Liver (tissue), 9 donors: ENCODE data around the gene UBE2E2. TPM values are rescaled to one million over a fixed set of nuclear protein-coding genes. Genes with fewer than 3 reads are reported as not detected.

Experiments
- DNase-seq: peaks from one replicate; pipeline ENCODE4 v3.0.0-alpha.2; 2017; ENCODE audit warnings: low spot score
- H3K27ac ChIP-seq, 2 donors: one replicate each; pipeline ENCODE4 v1.7.0; 2013; ENCODE audit warnings: inconsistent platforms in 2 of 2, low read length in 2 of 2, control low read depth in 1 of 2, low read depth in 1 of 2, mild to moderate bottlenecking in 1 of 2
- H3K27me3 ChIP-seq, 4 donors: one replicate each; pipeline versions ENCODE4 v1.6.1 to v1.7.0; 2013; ENCODE audit warnings: low read length in 3 of 4, inconsistent platforms in 1 of 4, mild to moderate bottlenecking in 1 of 4, moderate library complexity in 1 of 4; ENCODE audit not compliant: control insufficient read depth in 4 of 4, insufficient read depth in 4 of 4
- H3K36me3 ChIP-seq, 4 donors: one replicate each; pipeline versions ENCODE4 v1.6.1 to v1.7.0; 2013; ENCODE audit warnings: low read length in 3 of 4, mild to moderate bottlenecking in 3 of 4, low read depth in 1 of 4, moderate library complexity in 1 of 4; ENCODE audit not compliant: control insufficient read depth in 4 of 4, insufficient read depth in 3 of 4
- H3K4me1 ChIP-seq, 4 donors: one replicate each; pipeline versions ENCODE4 v1.6.1 to v1.7.0; 2013; ENCODE audit warnings: low read length in 3 of 4, mild to moderate bottlenecking in 3 of 4, moderate library complexity in 1 of 4; ENCODE audit not compliant: control insufficient read depth in 4 of 4, insufficient read depth in 4 of 4
- H3K4me3 ChIP-seq, 3 donors: one replicate each; pipeline versions ENCODE4 v1.6.1 to v1.7.0; 2013; ENCODE audit warnings: low read length in 3 of 3, control low read depth in 1 of 3, low read depth in 1 of 3, mild to moderate bottlenecking in 1 of 3
- H3K9ac ChIP-seq, 2 donors: one replicate each; pipeline ENCODE4 v1.7.0; 2013; ENCODE audit warnings: low read length in 2 of 2, mild to moderate bottlenecking in 2 of 2, moderate library complexity in 2 of 2, control low read depth in 1 of 2, low read depth in 1 of 2
- H3K9me3 ChIP-seq, 4 donors: one replicate each; pipeline versions ENCODE4 v1.6.1 to v1.7.0; 2013; ENCODE audit warnings: low read length in 3 of 4; ENCODE audit not compliant: control insufficient read depth in 4 of 4
- CTCF ChIP-seq: fragments of 150-350 bp; IDR thresholded peaks from 2 replicates; pipeline ENCODE4 v1.5.1; 2017; ENCODE audit warnings: improper control_type of control experiment, low read depth, low read length; ENCODE audit not compliant: missing input control
- FOXA1 ChIP-seq: IDR thresholded peaks from 2 replicates; pipeline ENCODE4 v1.6.1; 2016; ENCODE audit warnings: antibody characterized with exemption
- GABPA ChIP-seq, 2 donors: IDR thresholded peaks in 1 of 2; conservative IDR thresholded peaks in 1 of 2; 2 replicates each; pipeline ENCODE4 v1.6.1; 2016; ENCODE audit warnings: antibody characterized with exemption in 2 of 2, mild to moderate bottlenecking in 1 of 2, moderate library complexity in 1 of 2
- JUND ChIP-seq, 2 donors: IDR thresholded peaks; 2 replicates each; pipeline ENCODE4 v1.6.1; 2016; ENCODE audit warnings: antibody characterized with exemption in 2 of 2
- NR2F2 ChIP-seq: IDR thresholded peaks from 2 replicates; pipeline ENCODE4 v1.6.1; 2016; ENCODE audit warnings: antibody characterized with exemption
- RAD21 ChIP-seq, 2 donors: IDR thresholded peaks; 2 replicates each; pipeline ENCODE4 v1.6.1; 2016; ENCODE audit warnings: antibody characterized with exemption in 2 of 2, mild to moderate bottlenecking in 2 of 2
- REST ChIP-seq: IDR thresholded peaks from 2 replicates; pipeline ENCODE4 v1.6.1; 2016; ENCODE audit warnings: antibody characterized with exemption, mild to moderate bottlenecking
- SP1 ChIP-seq: IDR thresholded peaks from 2 replicates; pipeline ENCODE4 v1.6.1; 2018; ENCODE audit warnings: antibody characterized with exemption, mild to moderate bottlenecking
- ZBTB33 ChIP-seq: IDR thresholded peaks from 2 replicates; pipeline ENCODE4 v1.6.1; 2016; ENCODE audit warnings: antibody characterized with exemption
- WGBS: extraction: QIAGEN DNeasy Blood & Tissue Kit; methylation state at CpG from one replicate; pipeline ENCODE4 v1.1.7; 2013; 5-methylcytosine and 5-hydroxymethylcytosine counted together
- polyA plus RNA-seq, 2 donors: library from polyadenylated mRNA; stranded (reverse) in 1 of 2; unstranded in 1 of 2; fragments of 200-250 nt in 1 of 2; fragments of >200 nt in 1 of 2; fragmentation: Nextera tagmentation in 1 of 2; extraction: Ambion mirVana in 1 of 2; gene quantifications; one replicate each; pipeline versions ENCODE4 v1.2.1 to v1.2.3, GENCODE V29; 2013 to 2015
- total RNA-seq, 2 donors: library from RNA; depleted of rRNA; stranded (reverse); fragments of >200 nt; gene quantifications; one replicate each; pipeline ENCODE4 v1.2.3, GENCODE V29; 2014
- donor health status: healthy.
- donor health status: healthy.
- donor health status: healthy.
- donor health status: healthy.
- donor health status: healthy.

The UBE2E2 gene
- total and polyA plus RNA-seq, 4 donors, result 9.0 to 27.8 (median 16.8) TPM

GRCh38 chr3:23377928-23378672 is 175.0 kb downstream of the UBE2E2 start:
- DNase-seq, result no peak
- Histone ChIP-seq H3K36me3 (no peaks in the 10 kb centered on the region), H3K27ac (no peak overlapping the region), H3K4me1 (peaks cover 0 to 2% (median 0%) of the 10 kb centered on the region in 4 donors), H3K4me3 (no peak overlapping the region), H3K27me3 (no peaks in the 10 kb centered on the region), H3K9ac (no peak overlapping the region), H3K9me3 (no peaks in the 10 kb centered on the region)
- TF ChIP-seq JUND (IDR thresholded peaks at IDR 0.05) (no peak), ZBTB33 (no peak), NR2F2 (no peak), REST (no peak), SP1 (no peak), CTCF (no peak)
- 96% methylated on average over 1 of the region's 1 CpG for WGBS

- TF ChIP-seq JUND (IDR thresholded peaks at IDR 0.05) (no peak), GABPA (IDR thresholded peaks at IDR 0.05 in 1 of 2, conservative IDR thresholded peaks at IDR 0.05 in 1 of 2) (no peak), FOXA1 (no peak), RAD21 (IDR thresholded peaks at IDR 0.05) (no peak)
- 92% methylated on average over 3 of the region's 3 CpGs for WGBS
Observed at GRCh38 chr3:23383875-23384274, 180.7 kb downstream of the UBE2E2 start.

More at GRCh38 chr3:23383875-23384274, 180.7 kb downstream of the UBE2E2 start:
- no peaks in the 10 kb centered on the region for H3K36me3 ChIP-seq
- H3K27me3 ChIP-seq, result no peaks in the 10 kb centered on the region
- H3K27ac ChIP-seq, result no peak overlapping the region
- H3K9me3 ChIP-seq, result no peaks in the 10 kb centered on the region
- H3K4me1 ChIP-seq, result peaks cover 2 to 5% (median 4%) of the 10 kb centered on the region in 4 donors
- no peak overlapping the region for H3K9ac ChIP-seq
- no peak overlapping the region for H3K4me3 ChIP-seq
- DNase-seq, result no peak
